GM12878 (cell line): Measurements from ENCODE around the gene SLC25A17. TPM values are rescaled to one million over a fixed set of nuclear protein-coding genes. Genes with fewer than 3 reads are reported as not detected.

Experiments
- EGR1 ChIP-seq, 2 experiments: IDR thresholded peaks; 1 replicate in 1 of 2; 2 replicates in 1 of 2; pipeline ENCODE4 v1.6.1; 2011 to 2012; ENCODE audit warnings: low read depth in 2 of 2, low read length in 2 of 2, borderline replicate concordance in 1 of 2, mild to moderate bottlenecking in 1 of 2, moderate library complexity in 1 of 2
- IKZF1 ChIP-seq: fragments of 450-650 bp; conservative IDR thresholded peaks from 2 replicates; pipeline ENCODE4 v1.6.1; 2017; ENCODE audit warnings: antibody characterized with exemption, mild to moderate bottlenecking
- MTA3 ChIP-seq: IDR thresholded peaks from 2 replicates; pipeline ENCODE4 v1.6.1; 2012; ENCODE audit warnings: low read length, inconsistent platforms, borderline replicate concordance
- NFYB ChIP-seq: IDR thresholded peaks from 2 replicates; pipeline ENCODE4 v1.6.1; 2011; ENCODE audit warnings: low read depth, mild to moderate bottlenecking, low read length, improper control_type of control experiment, moderate library complexity; ENCODE audit not compliant: insufficient read depth
- NR2F1 ChIP-seq: fragments of 450-650 bp; conservative IDR thresholded peaks from 2 replicates; pipeline ENCODE4 v1.6.1; 2017; ENCODE audit warnings: mild to moderate bottlenecking
- PBX3 ChIP-seq: IDR thresholded peaks from 2 replicates; pipeline ENCODE4 v1.6.1; 2011; ENCODE audit warnings: mild to moderate bottlenecking, low read depth, low read length, moderate library complexity; ENCODE audit not compliant: insufficient replicate concordance
- POLR2AphosphoS5 ChIP-seq: IDR thresholded peaks from 2 replicates; pipeline ENCODE4 v1.6.1; 2011; ENCODE audit warnings: mild to moderate bottlenecking, low read length, inconsistent platforms
- POU2F2 ChIP-seq: IDR thresholded peaks from 3 replicates; pipeline ENCODE4 v1.6.1; 2011; ENCODE audit warnings: low read depth, mild to moderate bottlenecking, low read length, borderline replicate concordance
- REST ChIP-seq: IDR thresholded peaks from 2 replicates; pipeline ENCODE4 v1.6.1; 2012; ENCODE audit warnings: mild to moderate bottlenecking, low read depth, low read length
- WRNIP1 ChIP-seq: IDR thresholded peaks from 2 replicates; pipeline ENCODE4 v1.6.1; 2011; ENCODE audit warnings: low read depth, low read length, improper control_type of control experiment, borderline replicate concordance
- YY1 ChIP-seq: IDR thresholded peaks from 2 replicates; pipeline ENCODE4 v1.6.1; 2011; ENCODE audit warnings: low read depth, mild to moderate bottlenecking, low read length
- ZBTB33 ChIP-seq: fragments of 450-650 bp; IDR thresholded peaks from 2 replicates; pipeline ENCODE4 v1.6.1; 2017; ENCODE audit warnings: mild to moderate bottlenecking
- ZNF217 ChIP-seq: fragments of 450-650 bp; IDR thresholded peaks from 2 replicates; pipeline ENCODE4 v1.6.1; 2017; ENCODE audit warnings: antibody characterized with exemption, mild to moderate bottlenecking
- ZNF592 ChIP-seq: fragments of 450-650 bp; IDR thresholded peaks from 2 replicates; pipeline ENCODE4 v1.6.1; 2017; ENCODE audit warnings: mild to moderate bottlenecking, moderate library complexity
- ZSCAN29 ChIP-seq: fragments of 450-650 bp; IDR thresholded peaks from 2 replicates; pipeline ENCODE4 v1.6.1; 2017; ENCODE audit warnings: mild to moderate bottlenecking, moderate library complexity
- polyA plus RNA-seq, 11 experiments: library from polyadenylated mRNA; depleted of rRNA in 4 of 11; unstranded in 6 of 11; stranded (reverse) in 5 of 11; fragments of >200 nt; fragmentation: Nextera tagmentation in 4 of 11; fragmentation: Illumina TruSeq in 1 of 11; extraction: Ambion mirVana in 4 of 11; extraction: Trizol in 1 of 11; gene quantifications; 1 replicate in 1 of 11; 2 replicates in 10 of 11; pipeline versions ENCODE4 v1.2.1 to v1.2.3, GENCODE V29; 2011 to 2016; ENCODE audit warnings: inconsistent platforms in 2 of 11, missing spikeins in 2 of 11, low read depth in 1 of 11
- total RNA-seq, 4 experiments: library from RNA; depleted of rRNA in 3 of 4; stranded (reverse); fragments of >200 nt in 3 of 4; fragmentation: Illumina TruSeq in 1 of 4; extraction: Trizol in 1 of 4; gene quantifications; 2 replicates each; pipeline versions ENCODE4 v1.2.1 to v1.2.3, GENCODE V29; 2013 to 2021

SLC25A17 gene
- total and polyA plus RNA-seq, 10 of the 15 experiments (the other 5 are each of a cell fraction or from before 2014, with no cell fraction given), result 37.5 to 113 (median 62.3) TPM

- TF ChIP-seq REST (no peak), EGR1 (IDR thresholded peaks at IDR 0.05; ENCODE audit: borderline replicate concordance in 1 of 2, low read depth in 2 of 2, low read length in 2 of 2) (peak in 1 of 2 experiments; percentile 42; a peak in 1 of 3 replicates), IKZF1 (no peak), POU2F2 (no peak), ZSCAN29 (no peak), ZNF217 (no peak), WRNIP1 (no peak), PBX3 (no peak), NFYB (no peak), ZNF592 (no peak), YY1 (0 out of 2 replicates have a peak, but pooled peaks have one; percentile 5), MTA3 (no peak), NR2F1 (no peak), ZBTB33 (no peak), POLR2AphosphoS5 (no peak)
Measured at GRCh38 chr22:40818192-40818746, 877 bp downstream of the SLC25A17 start (continued).
